ENCODE measurements around the gene PGM5.

PGM5 gene

GRCh38 chr9:68418259-68418845, 61.9 kb downstream of the PGM5 start:
- no peak for TF ChIP-seq CTCF (IDR thresholded peaks at IDR 0.05; ENCODE audit: low read depth, low read length)
- H3K4me3 ChIP-seq (ENCODE audit: low read depth, low read length): no peak overlapping the region

DNA sequence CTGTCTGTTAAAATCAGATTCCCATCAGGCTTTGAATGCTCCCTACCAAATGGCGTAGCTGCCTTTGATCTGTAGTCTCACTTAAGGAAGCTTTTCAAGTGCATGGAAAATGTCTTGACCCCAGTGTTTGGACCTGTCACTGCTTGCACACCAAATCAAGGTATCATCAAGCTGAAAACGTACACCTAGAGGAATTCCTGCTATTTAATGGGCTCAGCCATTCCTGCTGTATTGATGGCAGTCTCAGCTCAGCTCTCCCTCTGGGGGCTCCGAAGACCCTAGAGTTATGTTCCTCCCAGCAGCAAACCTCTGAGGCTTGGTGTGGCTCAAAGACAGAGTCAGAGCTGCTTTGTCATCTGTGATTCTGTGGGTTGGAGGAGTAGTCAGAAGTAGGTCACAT, 63.5 kb downstream of the PGM5 start:
- no peak overlapping the region for H3K4me3 ChIP-seq (ENCODE audit: low read depth, low read length)
- no peak for TF ChIP-seq CTCF (IDR thresholded peaks at IDR 0.05; ENCODE audit: low read depth, low read length)

- no peak overlapping the region for H3K4me3 ChIP-seq (ENCODE audit: low read depth, low read length)
- no peak for TF ChIP-seq CTCF (IDR thresholded peaks at IDR 0.05; ENCODE audit: low read depth, low read length)
These were observed 70.3 kb downstream of the PGM5 start for GRCh38 chr9:68426755-68427154.

GRCh38 chr9:68427216-68427977, 71.0 kb downstream of the PGM5 start:
- H3K4me3 ChIP-seq (ENCODE audit: low read depth, low read length): no peak overlapping the region

DNA sequence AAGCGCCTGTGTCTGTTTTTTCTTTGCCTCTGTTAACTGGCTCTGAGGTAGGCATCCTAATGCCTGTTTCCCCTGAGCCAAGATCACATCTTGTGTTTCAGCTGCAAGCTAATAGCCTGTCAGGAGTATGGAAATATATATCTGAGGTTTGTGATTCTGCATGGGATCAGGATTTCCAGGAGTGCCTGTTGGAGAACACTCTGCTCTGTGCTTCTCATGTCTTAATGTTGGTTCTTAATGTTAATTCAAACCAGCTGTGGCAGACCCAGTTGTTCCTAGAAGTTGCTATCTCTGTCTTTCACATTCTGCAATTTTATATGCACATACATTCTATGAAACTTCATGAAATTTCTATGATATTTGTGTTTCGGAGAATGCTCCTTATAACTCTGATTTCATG, 72.1 kb downstream of the PGM5 start:
- no peak for TF ChIP-seq CTCF (IDR thresholded peaks at IDR 0.05; ENCODE audit: low read depth, low read length)

More at GRCh38 chr9:68427216-68427977, 71.0 kb downstream of the PGM5 start:
- TF ChIP-seq CTCF (IDR thresholded peaks at IDR 0.05; ENCODE audit: low read depth, low read length): no peak

DNA sequence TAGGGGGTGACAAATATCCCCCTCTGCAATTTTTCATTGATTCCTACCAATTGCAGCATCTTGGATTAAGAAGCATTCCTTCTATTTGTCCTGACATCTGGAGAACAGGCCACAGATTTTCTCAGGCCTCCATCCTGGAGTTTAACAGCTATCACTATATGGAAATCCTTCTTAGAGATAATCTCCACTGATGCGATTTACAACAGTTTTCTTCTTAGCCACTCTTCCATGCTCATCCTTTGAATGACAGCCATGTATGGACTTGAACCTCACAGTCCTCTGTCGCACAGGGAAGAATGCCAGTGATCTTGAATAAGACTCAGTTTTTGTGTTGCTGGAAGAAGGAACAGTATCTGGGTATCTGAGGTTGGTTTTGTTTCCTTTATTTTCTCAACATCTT, 73.2 kb downstream of the PGM5 start:
- TF ChIP-seq CTCF (IDR thresholded peaks at IDR 0.05; ENCODE audit: low read depth, low read length): no peak
- H3K4me3 ChIP-seq (ENCODE audit: low read depth, low read length): no peak overlapping the region

More for the DNA sequence above, 72.1 kb downstream of the PGM5 start:
- no peak overlapping the region for H3K4me3 ChIP-seq (ENCODE audit: low read depth, low read length)

DNA sequence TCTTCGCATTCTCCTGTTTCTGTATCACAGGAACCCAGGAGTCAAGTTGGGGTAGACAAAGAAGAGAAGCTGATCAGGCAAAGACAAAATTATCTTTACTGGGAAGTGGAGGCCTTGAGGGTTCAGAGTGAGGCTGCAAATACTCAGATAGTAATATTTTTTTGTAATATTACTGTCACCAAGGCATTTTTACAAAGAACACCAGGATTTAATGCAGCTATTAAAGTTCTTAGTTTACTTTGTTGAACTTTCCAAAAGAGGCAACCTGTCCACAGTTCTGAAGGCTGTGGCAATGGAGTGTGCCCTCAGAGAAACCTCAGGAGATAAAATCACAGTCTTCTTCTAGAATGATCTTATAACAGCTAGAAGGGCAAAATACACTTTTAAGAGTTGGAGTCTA, 74.9 kb downstream of the PGM5 start:
- TF ChIP-seq CTCF (IDR thresholded peaks at IDR 0.05; ENCODE audit: low read depth, low read length): no peak
- H3K4me3 ChIP-seq (ENCODE audit: low read depth, low read length): no peak overlapping the region
